GM19238 (cell line): ENCODE results near the gene CHST15.
A peak's percentile ranks its signal among the peaks of the same experiment; 100 is the strongest.

Experiments
- DNase-seq: peaks from one replicate; pipeline ENCODE4 v3.0.0; 2011; ENCODE audit warnings: low spot score; ENCODE audit not compliant: insufficient read length

Gene CHST15

DNA sequence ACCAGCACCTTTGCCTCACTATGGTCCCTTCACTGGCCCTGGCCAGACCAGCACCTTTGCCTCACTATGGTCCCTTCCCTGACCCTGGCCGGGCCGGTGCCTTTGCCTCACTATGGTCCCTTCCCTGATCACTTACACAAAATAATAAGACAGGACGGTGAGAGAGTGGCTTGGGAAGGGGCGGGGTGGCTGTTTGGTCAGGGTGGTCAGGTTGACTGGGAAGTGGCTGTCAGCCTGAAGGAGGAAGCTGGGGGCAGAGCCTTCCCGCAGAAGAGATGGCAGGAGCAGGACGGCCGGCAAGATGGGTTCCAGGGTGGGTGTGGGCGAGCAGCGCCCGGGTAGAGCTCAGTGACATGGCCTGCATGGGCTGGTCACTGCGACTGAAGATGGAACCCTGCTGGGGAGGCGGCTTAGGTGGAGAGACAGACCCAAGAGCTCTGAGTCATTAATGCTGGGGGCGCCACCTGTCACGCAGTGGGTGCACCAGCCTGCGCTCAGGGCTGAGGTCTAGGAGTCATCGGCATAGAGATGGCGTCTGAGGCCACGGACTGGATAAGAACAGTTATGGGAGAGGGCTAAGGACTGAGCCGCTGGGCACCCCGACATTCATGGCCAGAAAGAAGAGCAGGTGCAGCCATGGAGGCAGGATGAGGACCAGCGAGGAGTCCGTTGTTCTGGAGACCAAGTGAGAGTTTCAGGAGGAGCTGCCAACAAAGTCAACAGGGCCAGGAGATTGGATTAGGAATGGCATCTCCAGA, 91.8 kb downstream of the CHST15 start:
- DNase-seq: no peak

DNA sequence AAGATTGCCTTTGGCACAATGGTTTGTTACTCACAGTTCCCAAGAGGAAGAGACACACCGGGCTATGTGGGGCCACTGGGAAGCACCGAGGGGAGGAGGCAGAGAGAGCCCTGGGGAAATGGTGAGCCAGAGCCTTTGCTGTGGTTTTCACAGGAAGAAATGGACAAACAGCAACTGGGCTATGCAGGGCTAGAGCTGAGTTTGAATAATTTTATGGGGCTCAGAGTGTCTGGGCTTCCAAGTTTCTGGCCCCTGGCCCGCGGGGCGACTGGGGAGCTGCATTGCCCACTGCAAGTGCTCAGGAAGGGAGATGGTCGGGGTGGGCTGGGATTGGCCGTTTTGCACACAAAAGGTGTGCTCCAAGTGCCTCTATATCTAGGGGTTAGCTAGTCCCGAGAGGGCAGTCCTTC, 92.6 kb downstream of the CHST15 start:
- no peak for DNase-seq

DNA sequence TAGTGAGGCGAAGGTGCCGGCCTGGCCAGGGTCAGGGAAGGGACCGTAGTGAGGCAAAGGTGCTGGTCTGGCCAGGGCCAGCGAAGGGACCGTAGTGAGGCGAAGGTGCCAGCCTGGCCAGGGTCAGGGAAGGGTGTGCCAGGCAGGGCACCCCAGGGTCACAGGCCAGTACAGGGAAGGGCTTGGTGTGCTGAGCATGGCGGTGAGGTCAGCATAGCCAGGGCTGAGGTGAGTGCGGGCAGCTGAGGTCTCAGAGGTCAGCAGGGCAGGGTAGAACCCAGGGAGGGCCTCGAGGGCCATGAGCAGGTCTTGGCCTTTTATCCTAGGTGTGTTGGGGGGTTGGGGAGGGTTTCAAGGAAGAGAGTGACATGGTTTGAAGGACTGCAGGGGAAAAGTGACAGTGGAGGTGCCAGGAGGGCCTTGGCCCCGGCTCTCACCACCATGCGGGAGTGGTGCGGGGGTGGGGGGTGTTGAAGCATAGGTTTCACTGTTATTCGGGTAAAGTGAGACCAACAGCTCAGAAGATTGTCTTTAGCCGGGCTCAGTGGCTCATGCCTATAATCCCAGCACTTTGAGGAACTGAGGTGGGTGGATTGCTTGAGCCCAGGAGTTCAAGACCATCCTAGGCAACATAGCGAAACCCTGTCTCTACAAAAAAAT, 93.3 kb downstream of the CHST15 start:
- no peak for DNase-seq

DNA sequence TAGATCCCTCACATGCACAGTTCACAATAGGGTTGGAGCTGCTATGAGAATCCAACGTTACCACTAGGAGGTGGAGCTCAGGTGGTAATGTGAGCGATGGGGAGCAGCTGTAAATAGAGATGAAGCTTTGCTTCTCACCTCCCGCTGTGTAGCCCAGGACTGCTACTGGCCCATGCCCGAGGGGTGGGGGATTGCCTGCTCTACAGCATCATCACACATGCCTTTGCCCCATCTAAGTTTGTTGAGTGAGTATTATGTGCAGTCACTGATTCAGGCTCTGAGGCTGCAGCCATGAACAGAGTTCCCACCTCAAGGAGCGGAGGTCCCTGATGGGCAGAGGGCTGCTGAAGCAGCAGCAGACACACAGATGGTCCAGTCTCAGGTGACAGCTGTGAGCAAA, 94.1 kb downstream of the CHST15 start:
- DNase-seq: no peak

DNA sequence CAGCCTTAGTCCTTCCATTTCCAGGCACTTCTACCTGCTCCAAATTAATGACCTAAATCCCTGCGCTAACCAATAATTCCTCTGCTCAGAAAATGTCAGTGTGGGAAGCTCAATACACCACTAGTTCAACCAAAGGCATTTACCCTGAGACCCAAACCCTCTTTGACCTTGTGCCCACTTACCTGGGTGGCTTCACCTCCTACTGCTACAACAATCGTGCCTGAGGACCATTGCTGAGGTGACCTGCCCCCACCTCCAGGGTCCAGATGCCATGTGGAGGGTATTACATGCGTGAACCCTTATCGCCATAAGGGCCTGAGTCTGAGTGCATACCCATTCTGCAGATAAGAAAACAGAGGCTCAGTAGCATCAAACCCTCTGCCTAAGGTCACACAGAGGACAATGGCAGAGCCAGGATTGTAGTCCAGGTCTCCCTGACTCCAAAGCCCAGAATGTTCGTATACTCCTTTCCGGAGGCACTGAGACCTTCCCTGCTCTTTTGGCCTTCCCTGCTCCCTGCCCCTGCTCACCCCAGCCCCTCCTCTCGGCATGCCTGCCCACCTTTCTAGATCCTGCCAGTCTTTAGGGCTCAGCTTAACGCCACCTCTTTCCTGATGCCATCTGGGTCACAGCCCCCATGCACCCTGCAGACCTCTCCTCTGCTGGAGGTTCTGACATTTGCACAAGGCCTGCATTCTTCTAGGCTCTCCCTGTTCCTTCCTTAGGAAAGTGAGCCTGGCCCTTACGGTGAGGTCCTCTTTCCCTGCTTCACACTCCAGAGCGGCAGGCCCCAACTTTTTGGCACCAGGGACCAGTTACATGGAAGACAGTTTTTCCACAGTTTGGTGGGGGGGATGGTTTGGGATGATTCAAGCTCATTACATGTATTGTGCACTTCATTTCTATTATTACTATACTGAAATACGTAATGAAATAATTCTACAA, 94.9 kb downstream of the CHST15 start:
- DNase-seq: no peak

DNA sequence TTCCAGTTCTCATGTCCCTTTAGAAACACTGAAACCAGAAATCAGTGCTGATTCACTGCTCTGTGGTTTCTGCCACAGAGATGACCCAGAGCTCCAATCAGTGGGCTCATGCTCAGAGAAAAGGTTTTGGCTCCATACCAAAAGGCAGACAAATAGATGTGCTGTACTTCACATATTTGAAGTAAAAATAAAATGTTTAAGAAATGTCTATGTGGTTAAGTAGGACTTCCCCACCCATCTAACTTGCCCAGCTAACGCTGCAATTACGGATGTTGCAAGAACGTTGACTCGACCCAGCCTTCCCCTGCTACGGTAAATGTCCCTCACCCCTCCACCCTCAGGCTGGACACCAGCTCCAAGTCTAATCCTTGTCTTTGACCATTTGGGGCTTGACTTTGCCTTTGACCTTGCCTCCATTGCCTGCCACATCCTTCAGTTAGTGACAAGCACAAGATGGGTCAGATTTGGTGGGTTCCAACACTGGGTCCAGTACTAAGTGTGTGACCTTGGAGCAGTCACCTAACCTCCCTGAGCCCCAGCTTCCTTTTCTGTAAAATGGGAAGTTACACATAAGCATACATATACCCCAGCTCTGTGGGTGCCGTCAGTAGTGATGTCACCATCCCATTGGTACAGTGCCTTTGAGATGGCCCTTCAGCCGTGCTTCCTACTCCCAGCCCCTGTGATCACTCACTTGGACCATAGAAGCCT, 95.8 kb downstream of the CHST15 start:
- DNase-seq: no peak

DNA sequence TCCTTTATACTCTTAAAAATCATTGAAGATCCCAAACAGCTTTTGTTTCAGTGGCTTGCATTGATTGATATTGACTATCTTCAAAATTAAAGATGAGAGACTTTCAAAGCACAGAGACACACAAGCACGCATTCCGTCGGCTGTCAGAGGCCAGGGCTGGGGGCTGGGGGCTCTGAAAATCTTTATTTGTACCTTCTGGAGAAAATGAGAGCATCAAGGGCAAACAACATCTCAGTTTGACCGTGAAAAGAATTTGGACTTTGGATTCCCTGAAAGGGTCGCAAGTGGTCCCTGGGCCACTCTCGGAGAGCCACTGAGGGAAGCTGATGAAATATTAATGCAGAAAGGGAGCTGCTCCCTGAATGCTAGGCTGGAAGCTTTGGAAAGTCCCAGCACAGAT, 96.4 kb downstream of the CHST15 start:
- no peak for DNase-seq

DNA sequence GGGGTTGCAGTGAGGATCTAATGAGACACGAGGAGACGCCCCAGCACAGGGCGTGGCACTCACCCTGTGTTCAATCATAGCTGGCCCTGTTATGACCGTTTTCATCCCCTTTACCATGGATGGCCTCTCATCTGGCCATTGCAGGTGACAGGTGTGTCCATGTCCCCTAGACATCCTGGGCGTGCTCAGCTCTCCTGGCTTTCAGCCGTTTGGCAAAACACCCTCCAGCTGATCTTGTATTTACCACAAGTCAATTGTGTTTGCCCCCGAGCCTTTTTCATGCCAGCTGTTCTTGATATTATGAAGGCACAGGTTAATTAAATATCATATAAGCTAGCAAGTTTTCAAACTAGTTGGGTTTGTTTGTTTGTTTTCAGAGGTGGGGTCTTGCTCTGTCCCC, 97.1 kb downstream of the CHST15 start:
- no peak for DNase-seq

DNA sequence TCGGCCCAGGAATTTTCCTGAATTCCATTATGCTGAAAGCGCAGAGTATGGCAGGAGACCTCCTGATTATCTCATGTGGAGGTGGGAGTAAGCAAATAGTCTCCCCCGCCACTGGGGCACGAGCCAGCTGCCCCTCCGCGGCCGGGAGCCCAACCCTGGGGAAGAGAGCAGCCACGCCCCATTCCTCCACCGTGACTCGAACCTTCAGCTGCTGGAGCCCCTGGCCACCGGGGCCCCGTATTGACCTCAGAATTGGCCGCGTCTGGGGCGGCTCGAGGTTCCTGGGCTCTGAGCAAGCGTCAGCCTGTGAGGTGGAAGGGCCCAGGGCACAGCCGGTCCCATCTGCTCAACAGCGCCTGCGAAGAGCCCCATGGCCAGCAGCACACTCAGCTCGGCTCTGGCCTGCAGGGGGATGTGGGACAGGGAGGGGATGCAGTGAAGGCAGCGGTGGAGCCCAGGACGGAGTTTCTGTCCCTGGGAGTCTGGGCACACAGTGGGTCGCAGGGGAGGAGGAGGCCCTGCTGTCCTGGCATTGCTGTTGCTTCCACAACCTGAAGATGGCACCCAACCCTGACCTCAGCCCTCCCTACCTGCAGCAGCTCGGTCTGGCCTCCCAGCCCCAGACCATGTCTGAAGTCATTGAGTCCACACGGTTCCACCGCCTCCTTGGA, 97.8 kb downstream of the CHST15 start:
- peak; percentile 62 for DNase-seq

DNA sequence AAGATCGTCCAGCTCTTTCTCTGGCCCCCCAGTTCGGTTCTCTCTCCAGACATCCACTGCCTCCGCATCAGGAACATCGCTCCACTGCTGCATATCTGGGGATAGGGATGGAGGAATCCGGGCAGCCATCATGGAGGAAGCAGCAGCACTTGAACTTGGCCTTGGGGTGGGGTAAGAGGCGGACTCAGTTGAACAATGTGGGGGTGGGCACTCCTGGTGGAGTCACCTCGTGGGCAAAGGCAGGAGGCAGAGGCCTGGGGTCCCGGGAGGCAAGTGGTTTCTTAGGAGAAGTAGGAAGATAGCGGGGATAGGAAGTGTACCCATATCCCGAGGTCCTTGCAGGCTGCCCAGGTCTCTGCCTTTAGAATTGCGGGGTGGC, 98.3 kb downstream of the CHST15 start:
- no peak for DNase-seq

DNA sequence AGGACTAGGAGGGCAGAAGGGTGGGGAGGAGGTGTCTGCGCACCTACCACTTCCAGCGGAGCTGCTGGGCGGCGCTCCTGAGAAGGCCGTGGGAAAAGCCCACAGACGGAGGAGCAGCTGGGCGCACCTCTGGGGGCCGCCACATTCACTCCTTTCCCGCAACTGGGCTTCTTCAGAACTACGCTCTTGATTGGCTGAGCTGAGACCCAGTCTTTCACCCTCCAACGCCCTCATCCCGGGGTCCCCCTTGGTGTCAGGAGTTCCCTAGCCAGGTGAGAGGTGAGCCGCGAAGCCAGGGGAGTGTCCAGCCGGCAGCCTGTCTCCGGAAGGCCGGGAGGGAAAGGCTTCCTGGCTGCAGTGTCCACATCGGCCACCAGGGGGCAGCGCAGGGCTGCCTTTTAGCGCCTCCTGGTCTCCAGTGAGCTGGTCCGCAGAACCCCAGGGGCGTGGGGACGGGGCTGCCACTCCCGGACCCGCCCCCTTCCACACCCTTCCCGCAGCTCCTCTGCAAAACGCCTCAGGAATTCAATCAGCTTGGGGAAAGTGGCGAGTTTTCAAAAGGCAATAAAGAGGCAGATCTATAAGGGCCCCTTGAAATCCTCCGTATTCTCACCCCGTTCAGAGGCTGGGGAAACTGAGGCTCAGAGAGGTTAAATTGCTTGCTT, 98.8 kb downstream of the CHST15 start:
- DNase-seq: peak; percentile 80

DNA sequence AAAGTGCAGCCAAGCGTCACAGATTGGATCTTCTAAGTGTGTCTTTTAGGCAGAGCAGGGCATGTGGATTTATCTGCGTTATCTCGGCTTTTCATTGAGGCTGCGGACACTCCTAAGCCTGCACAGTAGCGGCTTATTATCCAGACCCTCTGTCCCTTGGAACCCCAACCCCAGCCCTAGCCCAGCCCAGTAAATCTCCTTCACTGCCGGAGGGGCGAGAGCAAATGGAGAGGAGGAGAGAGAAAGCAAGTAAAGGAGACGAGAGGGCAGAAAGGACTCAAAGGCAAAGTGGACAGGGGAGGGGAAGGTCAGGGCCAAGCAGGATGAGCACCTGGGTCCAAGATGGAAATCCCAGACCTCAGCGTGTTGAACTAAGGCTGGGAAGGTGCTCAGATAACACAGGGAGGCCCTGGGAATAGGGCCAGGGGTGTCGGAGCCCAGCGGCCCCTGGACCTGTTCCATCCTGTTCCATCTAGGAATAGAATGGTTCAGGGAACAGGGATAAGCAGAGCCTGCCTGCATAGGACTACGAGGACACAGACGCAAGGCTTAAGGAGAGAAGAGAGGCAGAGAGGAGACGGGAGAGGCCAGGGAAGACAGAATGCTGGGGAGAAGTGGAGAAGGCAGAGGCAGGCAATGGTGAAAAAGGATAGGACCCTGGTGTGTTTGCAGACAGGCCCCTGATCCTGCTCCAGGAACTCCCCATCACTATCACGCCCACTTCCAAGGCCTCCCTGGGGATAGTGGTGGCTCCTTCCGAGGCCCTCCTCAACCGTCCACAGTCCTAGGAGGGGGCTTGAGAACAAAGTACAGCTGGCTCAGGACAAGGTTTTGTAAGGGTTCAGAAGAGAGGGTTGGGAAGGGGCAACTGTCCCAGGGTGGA, 99.6 kb downstream of the CHST15 start:
- DNase-seq: no peak

DNA sequence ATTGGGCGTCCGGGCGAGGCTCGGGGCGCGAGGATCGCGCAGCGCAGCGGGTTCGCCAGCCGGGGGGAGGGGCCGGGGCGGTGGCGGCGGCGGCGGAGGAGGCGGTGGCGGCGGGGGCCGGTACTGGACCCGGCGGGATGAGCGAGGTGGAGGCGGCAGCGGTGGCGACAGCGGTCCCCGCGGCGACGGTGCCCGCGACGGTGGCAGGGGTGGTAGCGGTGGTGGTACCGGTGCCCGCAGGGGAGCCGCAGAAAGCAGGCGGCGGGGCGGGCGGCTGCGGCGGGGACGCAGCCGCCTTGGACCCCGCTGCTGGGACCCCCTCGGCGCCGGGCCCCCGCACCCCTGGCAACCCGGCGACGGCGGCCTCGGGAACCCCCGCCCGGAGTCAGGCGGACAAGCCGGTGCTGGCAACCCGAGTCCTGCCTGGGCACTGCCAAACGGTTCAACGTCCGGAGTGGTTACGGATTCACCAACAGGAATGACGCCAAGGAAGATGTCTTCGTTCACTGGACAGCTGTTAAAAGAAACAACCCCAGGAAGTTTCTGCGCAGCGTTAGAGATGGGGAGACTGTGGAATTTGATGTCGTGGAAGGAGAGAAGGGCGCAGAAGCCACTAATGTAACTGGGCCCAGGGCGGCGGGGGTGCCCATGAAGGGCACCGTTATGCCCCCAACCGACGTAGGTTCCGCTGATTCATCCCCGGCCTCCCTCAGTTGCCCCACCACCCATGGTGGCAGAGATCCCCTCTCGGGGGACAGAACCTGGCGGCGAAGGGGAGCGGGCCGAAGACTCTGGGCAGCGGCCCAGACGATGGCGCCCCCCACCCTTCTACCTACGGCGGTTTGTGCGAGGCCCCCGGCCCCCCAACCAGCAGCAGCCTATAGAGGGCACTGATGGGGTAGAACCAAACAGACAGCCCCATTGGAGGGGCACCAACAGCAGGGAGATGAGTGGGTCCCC, 101.5 kb downstream of the CHST15 start:
- DNase-seq: no peak

DNA sequence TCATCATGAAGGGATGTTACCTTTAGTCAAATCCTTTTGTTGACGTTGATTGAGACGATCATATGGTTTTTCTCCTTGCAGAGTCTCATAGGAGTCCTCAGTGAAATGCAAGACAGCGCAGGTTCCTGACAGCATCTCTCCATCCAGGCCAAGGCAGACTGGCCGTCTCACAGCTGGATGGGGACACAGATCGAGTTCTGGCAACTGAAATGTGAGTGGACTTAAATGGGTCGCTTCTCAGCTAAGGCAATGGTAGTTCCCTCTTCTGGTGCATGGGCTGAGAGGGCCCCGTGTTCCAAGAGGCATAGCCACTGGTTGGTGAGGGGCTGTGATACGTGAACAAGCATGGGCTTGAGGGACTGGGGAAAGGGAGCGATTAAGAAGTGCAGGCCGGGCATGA, 102.5 kb downstream of the CHST15 start:
- no peak for DNase-seq

DNA sequence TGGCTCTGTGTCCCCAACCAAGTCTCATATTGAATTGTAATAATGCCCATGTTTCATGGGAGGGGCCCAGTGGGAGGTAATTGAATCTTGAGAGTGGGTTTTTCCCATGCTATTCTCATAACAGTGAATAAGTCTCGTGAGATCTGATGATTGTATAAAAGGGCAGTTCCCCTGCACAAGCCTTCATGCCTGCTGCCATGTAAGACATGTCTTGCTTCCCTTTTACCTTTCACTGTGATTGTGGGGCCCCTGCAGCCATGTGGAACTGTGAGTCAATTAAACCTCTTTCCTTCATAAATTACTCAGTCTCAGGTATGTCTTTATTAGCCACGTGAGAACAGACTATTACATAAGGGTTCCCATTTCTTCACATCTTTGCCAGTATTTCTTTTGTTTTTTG, 104.7 kb downstream of the CHST15 start:
- DNase-seq: no peak

DNA sequence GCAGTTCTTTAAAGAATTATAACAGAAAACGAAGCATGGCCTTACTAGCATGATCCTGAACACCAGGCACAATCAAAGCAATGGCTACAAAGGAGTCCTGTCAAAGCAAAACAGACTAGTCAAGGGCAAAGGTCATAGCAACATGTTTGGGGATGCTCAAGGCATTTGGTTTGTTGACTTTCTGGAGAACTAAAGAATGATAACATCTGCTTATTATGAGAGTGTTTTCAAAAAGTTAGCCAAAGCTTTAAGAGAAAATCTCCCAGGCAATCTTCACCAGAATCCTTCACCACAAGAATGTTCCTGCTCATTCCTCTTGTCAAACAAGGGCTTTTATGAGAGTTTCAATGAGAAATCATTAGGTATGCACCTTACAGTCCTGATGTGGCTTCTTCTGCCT, 106.7 kb downstream of the CHST15 start:
- no peak for DNase-seq

DNA sequence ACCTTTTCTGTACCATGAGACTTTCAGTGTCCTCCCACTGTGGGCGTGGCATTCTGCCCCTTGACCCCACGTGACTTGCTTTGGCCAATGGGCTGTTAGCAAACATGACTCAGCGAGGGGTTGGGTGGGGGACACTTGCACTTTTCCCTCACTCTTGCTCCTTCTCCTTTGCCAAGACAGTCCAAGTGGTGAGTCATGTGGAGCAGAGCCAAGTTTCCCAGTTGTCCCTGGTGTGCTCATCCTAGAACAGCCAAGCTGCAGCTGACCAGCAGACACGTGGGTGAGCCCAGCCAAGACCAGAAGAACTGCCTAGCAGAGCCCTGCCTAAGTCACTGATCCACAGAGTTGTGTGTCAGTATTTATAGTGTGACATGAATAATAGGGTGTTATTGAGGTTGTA, 119.0 kb downstream of the CHST15 start:
- DNase-seq: no peak
